Measurements from ENCODE around the gene NFYC.

The NFYC gene

GRCh38 chr1:40758578-40759343 lies 67.3 kb downstream of the NFYC start:
- Histone ChIP-seq H3K27ac (ENCODE audit: extremely low read depth, low read depth, low read length) (no peak overlapping the region), H3K36me3 (ENCODE audit: control insufficient read depth in 2 of 2, insufficient read depth in 1 of 2, low read length in 2 of 2) (peaks cover 15 to 98% of the 10 kb centered on the region in 2 experiments), H3K4me1 (ENCODE audit: control insufficient read depth, insufficient read depth, low read length) (no peaks in the 10 kb centered on the region), H3K9me3 (ENCODE audit: control insufficient read depth, insufficient read depth, low read depth, low read length) (no peaks in the 10 kb centered on the region), H3K4me3 (ENCODE audit: low read depth, low read length) (no peak overlapping the region)
- POLR2A ChIA-PET, result interaction anchor here (1.1 kb wide), 1 partner anchor 66 kb away, joined by 3 read pairs; no protein-coding TSS in a partner anchor
- CTCF ChIA-PET, result interaction anchor here (0.5 to 1.9 kb wide), 4 partner anchors 14 to 69 kb away, joined by 3 to 7 read pairs (median 4); no protein-coding TSS in a partner anchor
- TF ChIP-seq ZNF248 (tag by site-specific recombination; IDR thresholded peaks at IDR 0.05) (no peak), ZNF140 (tag by site-specific recombination; IDR thresholded peaks at IDR 0.05) (no peak), ZBTB17 (tag by site-specific recombination; IDR thresholded peaks at IDR 0.05) (no peak), BCL11B (tag by site-specific recombination; IDR thresholded peaks at IDR 0.05; ENCODE audit: low read depth) (no peak), ZNF48 (tag by site-specific recombination; IDR thresholded peaks at IDR 0.05) (no peak), MEIS1 (CRISPR knock-in tag; IDR thresholded peaks at IDR 0.05; ENCODE audit: borderline replicate concordance) (no peak), ZNF37A (tag by site-specific recombination; IDR thresholded peaks at IDR 0.05) (no peak)
- TF ChIP-seq, protein P1, sequence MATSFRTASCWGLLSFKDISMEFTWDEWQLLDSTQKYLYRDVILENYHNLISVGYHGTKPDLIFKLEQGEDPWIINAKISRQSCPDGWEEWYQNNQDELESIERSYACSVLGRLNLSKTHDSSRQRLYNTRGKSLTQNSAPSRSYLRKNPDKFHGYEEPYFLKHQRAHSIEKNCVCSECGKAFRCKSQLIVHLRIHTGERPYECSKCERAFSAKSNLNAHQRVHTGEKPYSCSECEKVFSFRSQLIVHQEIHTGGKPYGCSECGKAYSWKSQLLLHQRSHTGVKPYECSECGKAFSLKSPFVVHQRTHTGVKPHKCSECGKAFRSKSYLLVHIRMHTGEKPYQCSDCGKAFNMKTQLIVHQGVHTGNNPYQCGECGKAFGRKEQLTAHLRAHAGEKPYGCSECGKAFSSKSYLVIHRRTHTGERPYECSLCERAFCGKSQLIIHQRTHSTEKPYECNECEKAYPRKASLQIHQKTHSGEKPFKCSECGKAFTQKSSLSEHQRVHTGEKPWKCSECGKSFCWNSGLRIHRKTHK (tag by site-specific recombination; IDR thresholded peaks at IDR 0.05), result no peak

DNA sequence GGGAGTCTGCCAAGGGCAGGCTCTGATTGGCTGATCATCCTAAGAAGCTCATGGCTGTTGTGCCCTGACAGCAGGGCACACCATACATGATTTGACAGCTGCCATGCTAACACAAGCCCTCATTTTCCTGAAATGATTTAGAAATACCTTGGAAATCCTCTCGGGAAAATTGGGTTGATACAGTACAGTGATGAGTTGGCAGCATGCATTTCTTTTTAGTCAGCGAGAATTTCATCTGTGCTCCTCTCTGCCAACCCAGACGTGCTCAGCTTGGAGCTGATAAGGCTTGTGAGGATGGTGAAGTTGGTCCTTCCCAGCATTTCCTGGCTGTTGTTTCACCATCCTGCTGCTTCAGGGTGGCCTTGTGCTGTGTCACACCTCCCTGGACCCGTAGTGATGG lies 69.5 kb downstream of the NFYC start:
- Histone ChIP-seq H3K9me3 (ENCODE audit: control insufficient read depth, insufficient read depth, low read depth, low read length) (no peaks in the 10 kb centered on the region), H3K36me3 (ENCODE audit: control insufficient read depth in 2 of 2, insufficient read depth in 1 of 2, low read length in 2 of 2) (peaks cover 15 to 98% of the 10 kb centered on the region in 2 experiments; a peak in 2 of 3 replicates), H3K4me3 (ENCODE audit: low read depth, low read length) (no peak overlapping the region), H3K27ac (ENCODE audit: extremely low read depth, low read depth, low read length) (no peak overlapping the region), H3K4me1 (ENCODE audit: control insufficient read depth, insufficient read depth, low read length) (no peaks in the 10 kb centered on the region)
- POLR2A ChIA-PET, result no interaction called here
- CTCF ChIA-PET, result no interaction called here
- TF ChIP-seq ZNF214 (tag by site-specific recombination; IDR thresholded peaks at IDR 0.05; ENCODE audit: borderline replicate concordance) (no peak), ZNF558 (tag by site-specific recombination; IDR thresholded peaks at IDR 0.05) (no peak), ZNF530 (tag by site-specific recombination; IDR thresholded peaks at IDR 0.05; ENCODE audit: low read depth) (no peak), SCRT2 (tag by site-specific recombination; IDR thresholded peaks at IDR 0.05) (no peak), ZBTB1 (tag by site-specific recombination; IDR thresholded peaks at IDR 0.05) (no peak)

DNA sequence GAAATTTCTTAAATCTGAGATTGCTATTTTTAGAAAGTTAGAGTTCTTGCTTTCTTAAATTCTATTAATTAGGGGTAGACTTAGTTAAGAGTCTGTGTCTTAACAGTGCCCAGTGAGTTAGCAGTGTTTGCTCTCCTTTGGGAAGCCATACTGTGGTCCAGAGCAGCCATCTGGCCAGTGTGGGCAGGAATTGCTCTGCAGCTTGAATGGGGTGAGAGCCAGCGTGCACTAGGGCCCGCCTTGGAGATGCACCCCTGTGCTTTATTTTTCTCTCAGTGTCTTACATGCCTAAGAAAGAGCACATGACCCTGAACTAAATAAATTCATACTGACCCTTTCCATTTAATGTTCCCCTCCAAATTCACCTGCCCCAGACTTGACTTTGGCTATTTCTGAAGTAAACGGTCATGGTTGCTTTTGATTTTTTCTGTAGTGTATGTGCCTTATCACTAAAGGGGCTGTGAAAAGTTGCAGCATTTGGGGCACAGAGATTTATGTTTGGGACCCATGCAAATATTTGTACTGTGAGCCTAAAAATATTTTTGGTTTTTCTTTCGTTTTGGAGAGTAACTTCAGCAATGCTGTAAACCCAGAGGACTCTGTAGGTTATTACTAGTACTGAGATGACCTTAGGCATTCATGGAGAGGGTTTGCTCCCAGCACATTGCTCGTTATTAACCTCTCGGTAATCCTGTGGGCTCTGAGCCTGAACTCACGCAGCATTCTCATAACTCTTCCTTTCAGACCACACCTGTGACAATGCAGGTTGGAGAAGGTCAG lies 70.8 kb downstream of the NFYC start:
- H3K27ac ChIP-seq (ENCODE audit: extremely low read depth, low read depth, low read length), result no peak overlapping the region
- H3K4me3 ChIP-seq (ENCODE audit: low read depth, low read length), result no peak overlapping the region
- CTCF ChIA-PET, result interaction anchor here (0.6 to 5.2 kb wide), 2 partner anchors 12 to 88 kb away, joined by 5 to 36 read pairs; no protein-coding TSS in a partner anchor
- no peaks in the 10 kb centered on the region for H3K9me3 ChIP-seq (ENCODE audit: control insufficient read depth, insufficient read depth, low read depth, low read length)
- no peak for TF ChIP-seq ZNF600 (tag by site-specific recombination; IDR thresholded peaks at IDR 0.05)
- no peak for TF ChIP-seq PRDM1 (tag by site-specific recombination; IDR thresholded peaks at IDR 0.05)
- TF ChIP-seq ZNF48 (tag by site-specific recombination; IDR thresholded peaks at IDR 0.05), result no peak
- no peak for TF ChIP-seq ZNF645 (tag by site-specific recombination; IDR thresholded peaks at IDR 0.05)
- peaks cover 15 to 98% of the 10 kb centered on the region in 2 experiments; a peak in 2 of 3 replicates for H3K36me3 ChIP-seq (ENCODE audit: control insufficient read depth in 2 of 2, insufficient read depth in 1 of 2, low read length in 2 of 2)
- POLR2A ChIA-PET, result no interaction called here
- H3K4me1 ChIP-seq (ENCODE audit: control insufficient read depth, insufficient read depth, low read length), result no peaks in the 10 kb centered on the region

Measured in HEK293 (cell line).